GM12878 (cell line): ENCODE measurements around the gene UQCRC1. TPM values are rescaled to one million over a fixed set of nuclear protein-coding genes. Genes with fewer than 3 reads are reported as not detected.

Source experiments
- ATF3 ChIP-seq: IDR thresholded peaks from 2 replicates; pipeline ENCODE4 v1.6.1; 2011; ENCODE audit warnings: low read depth, mild to moderate bottlenecking, low read length, moderate library complexity, borderline replicate concordance; ENCODE audit errors: extremely low read depth
- CHD1 ChIP-seq: IDR thresholded peaks from 2 replicates; pipeline ENCODE4 v1.6.1; 2012; ENCODE audit warnings: low read depth, low read length, improper control_type of control experiment
- CREM ChIP-seq: IDR thresholded peaks from 2 replicates; pipeline ENCODE4 v1.6.1; 2014; ENCODE audit warnings: antibody characterized with exemption, low read depth
- DPF2 ChIP-seq: fragments of 450-650 bp; IDR thresholded peaks from 2 replicates; pipeline ENCODE4 v1.6.1; 2017; ENCODE audit warnings: mild to moderate bottlenecking
- E2F4 ChIP-seq: IDR thresholded peaks from 2 replicates; pipeline ENCODE4 v1.6.1; 2012; ENCODE audit warnings: low read depth, low read length, improper control_type of control experiment
- EZH2 ChIP-seq: IDR thresholded peaks from 2 replicates; pipeline ENCODE4 v1.6.1; 2012; ENCODE audit warnings: low read depth, mild to moderate bottlenecking, control low read depth, inconsistent platforms, low read length, borderline replicate concordance; ENCODE audit not compliant: control insufficient read depth
- IKZF1 ChIP-seq: fragments of 450-650 bp; conservative IDR thresholded peaks from 2 replicates; pipeline ENCODE4 v1.6.1; 2017; ENCODE audit warnings: antibody characterized with exemption, mild to moderate bottlenecking
- JUND ChIP-seq: IDR thresholded peaks from 2 replicates; pipeline ENCODE4 v1.6.1; 2012; ENCODE audit warnings: low read depth, mild to moderate bottlenecking, low read length, improper control_type of control experiment, moderate library complexity
- NFIC ChIP-seq: IDR thresholded peaks from 2 replicates; pipeline ENCODE4 v1.6.1; 2012; ENCODE audit warnings: low read depth, mild to moderate bottlenecking, inconsistent platforms, low read length, moderate library complexity
- NRF1 ChIP-seq: conservative IDR thresholded peaks from 2 replicates; pipeline ENCODE4 v1.6.1; 2011; ENCODE audit warnings: mild to moderate bottlenecking, low read depth, low read length, improper control_type of control experiment
- PBX3 ChIP-seq: IDR thresholded peaks from 2 replicates; pipeline ENCODE4 v1.6.1; 2011; ENCODE audit warnings: mild to moderate bottlenecking, low read depth, low read length, moderate library complexity; ENCODE audit not compliant: insufficient replicate concordance
- POU2F2 ChIP-seq: IDR thresholded peaks from 3 replicates; pipeline ENCODE4 v1.6.1; 2011; ENCODE audit warnings: low read depth, mild to moderate bottlenecking, low read length, borderline replicate concordance
- PRDM15 ChIP-seq: fragments of 450-650 bp; formaldehyde crosslinking; IDR thresholded peaks from 2 replicates; pipeline ENCODE4 v1.4.0; 2020; ENCODE audit warnings: mild to moderate bottlenecking, moderate library complexity
- RELB ChIP-seq: fragments of 450-650 bp; IDR thresholded peaks from 2 replicates; pipeline ENCODE4 v1.6.1; 2017; ENCODE audit warnings: low read depth, mild to moderate bottlenecking, moderate library complexity
- RFX5 ChIP-seq: IDR thresholded peaks from 2 replicates; pipeline ENCODE4 v1.6.1; 2011; ENCODE audit warnings: low read depth, low read length, improper control_type of control experiment
- TARDBP ChIP-seq: IDR thresholded peaks from 2 replicates; pipeline ENCODE4 v1.6.1; 2016; ENCODE audit warnings: borderline replicate concordance
- ZBTB11 ChIP-seq: fragments of 450-650 bp; formaldehyde crosslinking; IDR thresholded peaks from 2 replicates; pipeline ENCODE4 v1.5.0; 2022; ENCODE audit warnings: mild to moderate bottlenecking, missing genetic modification characterization
- polyA plus RNA-seq, 11 experiments: library from polyadenylated mRNA; depleted of rRNA in 4 of 11; unstranded in 6 of 11; stranded (reverse) in 5 of 11; fragments of >200 nt; fragmentation: Nextera tagmentation in 4 of 11; fragmentation: Illumina TruSeq in 1 of 11; extraction: Ambion mirVana in 4 of 11; extraction: Trizol in 1 of 11; gene quantifications; 1 replicate in 1 of 11; 2 replicates in 10 of 11; pipeline versions ENCODE4 v1.2.1 to v1.2.3, GENCODE V29; 2011 to 2016; ENCODE audit warnings: inconsistent platforms in 2 of 11, missing spikeins in 2 of 11, low read depth in 1 of 11
- total RNA-seq, 4 experiments: library from RNA; depleted of rRNA in 3 of 4; stranded (reverse); fragments of >200 nt in 3 of 4; fragmentation: Illumina TruSeq in 1 of 4; extraction: Trizol in 1 of 4; gene quantifications; 2 replicates each; pipeline versions ENCODE4 v1.2.1 to v1.2.3, GENCODE V29; 2013 to 2021

The UQCRC1 gene
- total and polyA plus RNA-seq, 10 of the 15 experiments (the other 5 are each of a cell fraction or from before 2014, with no cell fraction given): 116 to 426 (median 228) TPM

- TF ChIP-seq PBX3 (no peak), JUND (no peak), TARDBP (no peak), ZBTB11 (CRISPR knock-in tag) (no peak), DPF2 (peak; percentile 53; the same call in 1 of the 2 replicates), NRF1 (no peak), IKZF1 (peak; percentile 35; the same call in 1 of the 2 replicates), POU2F2 (no peak), PRDM15 (CRISPR knock-in tag) (no peak), ATF3 (no peak), EZH2 (no peak), E2F4 (no peak), CREM (0 out of 2 replicates have a peak, but pooled peaks have one; percentile 44), RELB (no peak), RFX5 (no peak), NFIC (no peak), CHD1 (no peak)
Measured at GRCh38 chr3:48656061-48656840, 46.8 kb upstream of the UQCRC1 start (continued).
